K562 (cell line): ENCODE data around the gene CCL27. TPM values are rescaled to one million over a fixed set of nuclear protein-coding genes. Genes with fewer than 3 reads are reported as not detected.

Experiments used
- ATAC-seq: fragments of 200-7000 bp; cut with Tn5 transposase; 3 replicates; pipeline ENCODE4 v1.9.1; 2020; ENCODE audit warnings: moderate library complexity
- BruUV-seq: library from RNA; stranded (reverse); fragments of 400-500 nt; replicated peaks from 2 replicates; lab custom pipeline; 2021; lab: Mats Ljungman, UMichigan
- CTCF ChIA-PET: fragments of 300-600 bp; formaldehyde crosslinking; extraction: SDS; loops from one replicate; lab custom pipeline; 2021; ENCODE audit warnings: low intra/inter-chr PET ratio; lab: Yijun Ruan, JAX
- POLR2A ChIA-PET: fragments of 300-600, 350-650 bp; sonication (Branson Sonifier 250); formaldehyde crosslinking; extraction: SDS; loops from one replicate; lab custom pipeline; 2021; ENCODE audit warnings: antibody characterized with exemption, inconsistent platforms; lab: Yijun Ruan, JAX
- DNase-seq, 4 experiments: peaks; one replicate each; pipeline versions ENCODE4 v3.0.0 to v3.0.0-alpha.2; 2011 to 2018; ENCODE audit warnings: low spot score in 3 of 4, mixed read lengths in 3 of 4; ENCODE audit errors: extremely low read depth in 1 of 4
- FAIRE-seq: peaks from 2 replicates; lab custom pipeline; 2011; peaks lifted over from hg19 to GRCh38; lab: Jason Lieb, UNC
- H2AFZ ChIP-seq: 2 replicates; pipeline ENCODE4 v1.6.0; 2011; ENCODE audit warnings: low read depth, low read length, control low read depth, inconsistent platforms
- H3K27ac ChIP-seq: fragments of 200-600 bp; 3 replicates; pipeline ENCODE4 v1.8.0; 2011; ENCODE audit warnings: low read depth, mild to moderate bottlenecking, control low read depth, inconsistent platforms, low read length, moderate library complexity, mixed read lengths; ENCODE audit errors: extremely low read depth
- H3K27me3 ChIP-seq, 2 experiments: fragments of 300-600 bp in 1 of 2; 2 replicates in 1 of 2; 3 replicates in 1 of 2; pipeline versions ENCODE4 v1.6.0 to v1.8.0; 2011; ENCODE audit warnings: inconsistent platforms in 2 of 2, low read length in 2 of 2, mild to moderate bottlenecking in 1 of 2, mixed read lengths in 1 of 2, moderate library complexity in 1 of 2; ENCODE audit not compliant: control insufficient read depth in 2 of 2, insufficient read depth in 2 of 2
- H3K36me3 ChIP-seq: fragments of 300-600 bp; 3 replicates; pipeline ENCODE4 v1.8.0; 2011; ENCODE audit warnings: mild to moderate bottlenecking, low read length, inconsistent platforms; ENCODE audit not compliant: control insufficient read depth, insufficient read depth
- H3K4me1 ChIP-seq, 2 experiments: fragments of 200-600 bp in 1 of 2; replicated peaks in 1 of 2; 2 replicates in 1 of 2; 3 replicates in 1 of 2; pipeline versions ENCODE4 v1.5.1 to v1.8.0; 2011; ENCODE audit warnings: inconsistent platforms in 2 of 2, low read length in 2 of 2, mild to moderate bottlenecking in 1 of 2, mixed read lengths in 1 of 2, moderate library complexity in 1 of 2; ENCODE audit not compliant: control insufficient read depth in 2 of 2, insufficient read depth in 2 of 2
- H3K4me2 ChIP-seq: 2 replicates; pipeline ENCODE4 v1.6.1; 2011; ENCODE audit warnings: low read length, control low read depth, inconsistent platforms, mixed read lengths; ENCODE audit not compliant: insufficient read depth
- H3K4me3 ChIP-seq: fragments of 200-600 bp; sonication (generic), shearing (Covaris generic); 2 replicates; pipeline ENCODE4 v1.5.1; 2016; ENCODE audit warnings: control low read depth, inconsistent platforms
- H3K79me2 ChIP-seq: fragments of 200-600 bp; 3 replicates; pipeline ENCODE4 v1.8.0; 2011; ENCODE audit warnings: low read length, inconsistent platforms; ENCODE audit not compliant: control insufficient read depth, insufficient read depth
- H3K9ac ChIP-seq, 2 experiments: 2 replicates each; pipeline versions ENCODE4 v1.6.0 to v1.6.1; 2011; ENCODE audit warnings: low read depth in 2 of 2, low read length in 2 of 2, control low read depth in 1 of 2, inconsistent platforms in 1 of 2, mild to moderate bottlenecking in 1 of 2, mixed read lengths in 1 of 2; ENCODE audit not compliant: insufficient read depth in 1 of 2
- H3K9me1 ChIP-seq: one replicate; pipeline ENCODE4 v1.6.0; 2011; ENCODE audit warnings: inconsistent platforms, mild to moderate bottlenecking, low read length, moderate library complexity; ENCODE audit not compliant: control insufficient read depth, insufficient read depth
- H3K9me3 ChIP-seq: replicated peaks from 2 replicates; pipeline ENCODE4 v1.5.1; 2011; ENCODE audit warnings: low read depth, low read length, inconsistent platforms; ENCODE audit not compliant: control insufficient read depth, insufficient read depth
- H4K20me1 ChIP-seq: replicated peaks from 2 replicates; pipeline ENCODE4 v1.6.1; 2011; ENCODE audit warnings: low read length, inconsistent platforms, mixed read lengths; ENCODE audit not compliant: control insufficient read depth, insufficient read depth
- ATF6 ChIP-seq: sonication (generic); formaldehyde crosslinking; IDR thresholded peaks from 2 replicates; pipeline ENCODE4 v1.4.0; 2020; ENCODE audit warnings: mild to moderate bottlenecking, missing genetic modification reagents
- HCFC1 ChIP-seq: IDR thresholded peaks from 2 replicates; pipeline ENCODE4 v1.6.1; 2012; ENCODE audit warnings: low read depth, low read length, improper control_type of control experiment
- HDAC2 ChIP-seq: fragments of 450-650 bp; IDR thresholded peaks from 2 replicates; pipeline ENCODE4 v1.6.1; 2016; ENCODE audit warnings: mild to moderate bottlenecking
- MYNN ChIP-seq, 2 experiments: sonication (generic); formaldehyde crosslinking in 1 of 2; IDR thresholded peaks; 2 replicates each; pipeline versions ENCODE4 v1.5.0 to v1.6.1; 2016 to 2020; ENCODE audit warnings: antibody characterized with exemption in 1 of 2, missing genetic modification reagents in 1 of 2
- REST ChIP-seq, 2 experiments: fragments of 450-650 bp; formaldehyde crosslinking in 1 of 2; IDR thresholded peaks; 2 replicates each; pipeline versions ENCODE4 v1.4.0 to v1.6.1; 2014 to 2020; ENCODE audit warnings: mild to moderate bottlenecking in 2 of 2, borderline replicate concordance in 1 of 2, low read depth in 1 of 2
- SMC3 ChIP-seq: conservative IDR thresholded peaks from 2 replicates; pipeline ENCODE4 v1.6.1; 2011; ENCODE audit warnings: low read depth, low read length, improper control_type of control experiment; ENCODE audit not compliant: insufficient read depth
- XRCC5 ChIP-seq: fragments of 200-400 bp; formaldehyde crosslinking; IDR thresholded peaks from 2 replicates; pipeline ENCODE4 v1.6.1; 2017; ENCODE audit warnings: low read depth, mild to moderate bottlenecking, low read length
- ZBTB7A ChIP-seq: IDR thresholded peaks from 2 replicates; pipeline ENCODE4 v1.6.1; 2011; ENCODE audit warnings: low read depth, mild to moderate bottlenecking, low read length, moderate library complexity, borderline replicate concordance; ENCODE audit not compliant: control insufficient read depth
- WGBS: fragments of 100-300 bp; shearing (Covaris generic); methylation state at CpG from one replicate; pipeline ENCODE4 v1.1.6; 2016; ENCODE audit warnings: low coverage, mixed read lengths; ENCODE audit not compliant: insufficient coverage; ENCODE audit errors: missing lambda C conversion rate; 5-methylcytosine and 5-hydroxymethylcytosine counted together
- in situ Hi-C: fragments of 300-500 bp; cut with MboI; formaldehyde crosslinking; loops from 4 replicates; pipeline ENCODE4 v1.15.0; 2018; ENCODE audit warnings: inconsistent platforms, mixed read lengths
- intact Hi-C: fragments of 100-400 bp; cut with micrococcal nuclease; formaldehyde crosslinking; loops from 2 replicates; pipeline ENCODE4 v1.14.2; 2022
- polyA plus RNA-seq, 8 experiments: library from polyadenylated mRNA; depleted of rRNA in 4 of 8; stranded (reverse) in 5 of 8; unstranded in 3 of 8; fragments of >200 nt; fragmentation: Nextera tagmentation in 2 of 8; fragmentation: Illumina TruSeq in 1 of 8; extraction: Ambion mirVana in 2 of 8; extraction: Trizol in 1 of 8; gene quantifications; 2 replicates each; pipeline versions ENCODE4 v1.2.1 to v1.2.3, GENCODE V29; 2011 to 2014; ENCODE audit warnings: inconsistent platforms in 1 of 8, missing spikeins in 1 of 8
- total RNA-seq, 7 experiments: library from RNA; depleted of rRNA in 6 of 7; stranded (reverse); fragments of >200 nt in 6 of 7; fragmentation: Illumina TruSeq in 2 of 7; extraction: Trizol in 2 of 7; gene quantifications; 2 replicates each; pipeline versions ENCODE4 v1.2.1 to v1.2.3, GENCODE V29; 2011 to 2021; ENCODE audit warnings: low replicate concordance in 1 of 7

The CCL27 gene
- total and polyA plus RNA-seq, 9 of the 15 experiments (the other 6 are each of a cell fraction or from before 2014, with no cell fraction given), result 0.10 to 0.53 (median 0.27) TPM; not detected in 5

GRCh38 chr9:34612788-34613390 lies 49.6 kb downstream of the CCL27 start:
- POLR2A ChIA-PET, result no interaction called here
- FAIRE-seq, result peak; percentile 75
- TF ChIP-seq ZBTB7A (peak; percentile 49; the same call in 1 of the 2 replicates), REST (IDR thresholded peaks at IDR 0.05; ENCODE audit: borderline replicate concordance) (peak; percentile 39; the same call in 1 of the 2 replicates), REST (CRISPR knock-in tag; IDR thresholded peaks at IDR 0.05; ENCODE audit: low read depth) (no peak), ATF6 (CRISPR knock-in tag) (0 out of 2 replicates have a peak, but pooled peaks have one; percentile 16), SMC3 (peak; percentile 43), MYNN (IDR thresholded peaks at IDR 0.05) (peak; percentile 24; the same call in 1 of the 2 replicates), MYNN (CRISPR knock-in tag; IDR thresholded peaks at IDR 0.05) (no peak), XRCC5 (peak; percentile 25; the same call in 1 of the 2 replicates), HDAC2 (0 out of 2 replicates have a peak, but pooled peaks have one; percentile 14), HCFC1 (no peak)

More at GRCh38 chr9:34612788-34613390, 49.6 kb downstream of the CCL27 start:
- peak overlapping the region; percentile 93 for H3K4me2 ChIP-seq
- in situ Hi-C loops (no loop called here), intact Hi-C loops (loop anchor here (10.0 kb wide), 1 partner anchor 92 kb away; no protein-coding TSS in a partner anchor)
- H3K4me3 ChIP-seq, result peak overlapping the region; percentile 60
- WGBS, result 2% methylated on average over 14 of the region's 15 CpGs
- H3K79me2 ChIP-seq, result peaks cover 17% of the 10 kb centered on the region
- H3K9me3 ChIP-seq, result no peaks in the 10 kb centered on the region
- peaks cover 22% of the 10 kb centered on the region; the same call in 1 of the 3 replicates for H3K36me3 ChIP-seq
- TSS peak; percentile 67 for BruUV-seq
- peak overlapping the region; percentile 92 for H2AFZ ChIP-seq
- DNase-seq (peak; percentile 60 to 85 (median 68)), ATAC-seq (peak; percentile 81)
- no peaks in the 10 kb centered on the region; the same call in 1 of the 2 replicates for H4K20me1 ChIP-seq
- CTCF ChIA-PET, result interaction anchor here (0.7 to 2.8 kb wide), 3 partner anchors 21 to 820 kb away, joined by 3 to 15 read pairs (median 7); no protein-coding TSS in a partner anchor
- peak overlapping the region; percentile 89 to 92; a peak in 3 of 4 replicates for H3K9ac ChIP-seq
- peak overlapping the region; percentile 59; the same call in 2 of the 3 replicates for H3K27ac ChIP-seq
- H3K27me3 ChIP-seq, result no peaks in the 10 kb centered on the region
- H3K9me1 ChIP-seq, result no peaks in the 10 kb centered on the region
- peaks cover 7 to 19% of the 10 kb centered on the region in 2 experiments; a peak in 4 of 5 replicates for H3K4me1 ChIP-seq
